Neutrophil (primary cell): ENCODE data around the gene RNF224.

Experiments used
- H3K27ac ChIP-seq: fragments of 200-600 bp; sonication (generic); 2 replicates; pipeline ENCODE4 v1.5.1; 2016; ENCODE audit warnings: mild to moderate bottlenecking, moderate library complexity
- H3K27me3 ChIP-seq: fragments of 200-600 bp; sonication (generic); 2 replicates; pipeline ENCODE4 v1.6.0; 2016; ENCODE audit warnings: mild to moderate bottlenecking
- H3K36me3 ChIP-seq: fragments of 200-600 bp; sonication (generic); 2 replicates; pipeline ENCODE4 v1.5.1; 2017
- H3K4me1 ChIP-seq, 2 experiments: fragments of 200-600 bp in 1 of 2; sonication (generic) in 1 of 2; 1 replicate in 1 of 2; 2 replicates in 1 of 2; pipeline versions ENCODE4 v1.5.1 to v1.6.1; 2013 to 2016; ENCODE audit warnings: low read depth in 1 of 2, low read length in 1 of 2, mild to moderate bottlenecking in 1 of 2, moderate library complexity in 1 of 2; ENCODE audit not compliant: control insufficient read depth in 1 of 2, insufficient read depth in 1 of 2
- H3K4me3 ChIP-seq, 2 experiments: fragments of 200-600 bp in 1 of 2; sonication (generic) in 1 of 2; 1 replicate in 1 of 2; 2 replicates in 1 of 2; pipeline ENCODE4 v1.5.1; 2013 to 2016; ENCODE audit warnings: low read depth in 1 of 2, low read length in 1 of 2, mild to moderate bottlenecking in 1 of 2, moderate library complexity in 1 of 2
- H3K9me3 ChIP-seq: fragments of 200-600 bp; sonication (generic); 2 replicates; pipeline ENCODE4 v1.5.1; 2016
- CTCF ChIP-seq: fragments of 200-600 bp; sonication (generic); IDR thresholded peaks from 2 replicates; pipeline ENCODE4 v1.5.1; 2016; ENCODE audit warnings: antibody characterized with exemption

RNF224 gene

GRCh38 chr9:137181680-137182079 is 45.6 kb upstream of the RNF224 start:
- TF ChIP-seq CTCF: no peak
- peaks cover 100% of the 10 kb centered on the region for H3K36me3 ChIP-seq
- no peak overlapping the region for H3K4me3 ChIP-seq

GRCh38 chr9:137182836-137183235 is 44.5 kb upstream of the RNF224 start:
- Histone ChIP-seq H3K27me3 (no peaks in the 10 kb centered on the region), H3K36me3 (peaks cover 96% of the 10 kb centered on the region), H3K4me3 (no peak overlapping the region), H3K9me3 (no peaks in the 10 kb centered on the region), H3K27ac (no peak overlapping the region), H3K4me1 (peaks cover 13 to 15% of the 10 kb centered on the region in 2 experiments)
- TF ChIP-seq CTCF: no peak

More at GRCh38 chr9:137181680-137182079, 45.6 kb upstream of the RNF224 start:
- Histone ChIP-seq H3K27ac (no peak overlapping the region), H3K9me3 (no peaks in the 10 kb centered on the region), H3K4me1 (peaks cover 3 to 4% of the 10 kb centered on the region in 2 experiments), H3K27me3 (no peaks in the 10 kb centered on the region)

- Histone ChIP-seq H3K27ac (no peak overlapping the region), H3K4me1 (peaks cover 21 to 22% of the 10 kb centered on the region in 2 experiments), H3K9me3 (no peaks in the 10 kb centered on the region), H3K4me3 (no peak overlapping the region), H3K36me3 (peaks cover 83% of the 10 kb centered on the region), H3K27me3 (no peaks in the 10 kb centered on the region)
- TF ChIP-seq CTCF: no peak
Observed at GRCh38 chr9:137183980-137184595, 43.2 kb upstream of the RNF224 start.

- Histone ChIP-seq H3K4me1 (peaks cover 30 to 32% of the 10 kb centered on the region in 2 experiments), H3K9me3 (no peaks in the 10 kb centered on the region), H3K27ac (no peak overlapping the region), H3K36me3 (peaks cover 77% of the 10 kb centered on the region), H3K4me3 (no peak overlapping the region), H3K27me3 (no peaks in the 10 kb centered on the region)
- TF ChIP-seq CTCF: no peak
Observed at GRCh38 chr9:137184881-137185660, 42.2 kb upstream of the RNF224 start.

GRCh38 chr9:137185921-137186320 is 41.4 kb upstream of the RNF224 start:
- Histone ChIP-seq H3K4me1 (peaks cover 34% of the 10 kb centered on the region in 2 experiments), H3K27me3 (no peaks in the 10 kb centered on the region), H3K36me3 (peaks cover 77% of the 10 kb centered on the region), H3K9me3 (no peaks in the 10 kb centered on the region), H3K4me3 (no peak overlapping the region), H3K27ac (no peak overlapping the region)
- TF ChIP-seq CTCF: no peak
